Fibroblast of lung (primary cell): Measurements from ENCODE around the gene MED15.

Experiments
- CTCF ChIP-seq, 2 donors: IDR thresholded peaks in 1 of 2; conservative IDR thresholded peaks in 1 of 2; 1 replicate in 1 of 2; 2 replicates in 1 of 2; pipeline ENCODE4 v1.5.1; 2011 to 2012; ENCODE audit warnings: low read length in 2 of 2, control low read depth in 1 of 2, inconsistent platforms in 1 of 2, low read depth in 1 of 2, mild to moderate bottlenecking in 1 of 2
- EZH2 ChIP-seq: IDR thresholded peaks from 2 replicates; pipeline ENCODE4 v1.5.1; 2012; ENCODE audit warnings: low read length, control low read depth, mild to moderate bottlenecking; ENCODE audit errors: missing control alignments

- TF ChIP-seq CTCF (conservative IDR thresholded peaks at IDR 0.05 in 1 of 2, IDR thresholded peaks at IDR 0.05 in 1 of 2; ENCODE audit: low read depth in 1 of 2, low read length in 2 of 2) (no peak), EZH2 (no peak)
These were observed 60.0 kb downstream of the MED15 start for GRCh38 chr22:20567371-20567847.
